NCI-H1092 (cell line): ENCODE measurements around the gene ARIH2.

ENCODE experiments used
- DNase-seq: peaks from one replicate; lab custom pipeline; 2025; lab: John Stamatoyannopoulos, UW

ARIH2 gene

GRCh38 chr3:48929358-48930035 lies 10.9 kb downstream of the ARIH2 start:
- DNase-seq: no peak

GRCh38 chr3:48930590-48930989 lies 11.9 kb downstream of the ARIH2 start:
- no peak for DNase-seq

GRCh38 chr3:48931944-48932580 lies 13.4 kb downstream of the ARIH2 start:
- no peak for DNase-seq

GRCh38 chr3:48934333-48934991 lies 15.8 kb downstream of the ARIH2 start:
- no peak for DNase-seq

GRCh38 chr3:48935530-48935929 lies 16.9 kb downstream of the ARIH2 start:
- no peak for DNase-seq

- no peak for DNase-seq
Measured at GRCh38 chr3:48938156-48938555, 19.5 kb downstream of the ARIH2 start.

GRCh38 chr3:48938689-48939088 lies 20.0 kb downstream of the ARIH2 start:
- DNase-seq: no peak

GRCh38 chr3:48945432-48945831 lies 26.8 kb downstream of the ARIH2 start:
- DNase-seq: no peak

GRCh38 chr3:48945891-48946549 lies 27.4 kb downstream of the ARIH2 start:
- DNase-seq: no peak

- no peak for DNase-seq
Measured at GRCh38 chr3:48949376-48949717, 30.7 kb downstream of the ARIH2 start.

- DNase-seq: no peak
Measured at GRCh38 chr3:48950051-48950450, 31.4 kb downstream of the ARIH2 start.

GRCh38 chr3:48951764-48952163 lies 33.1 kb downstream of the ARIH2 start:
- no peak for DNase-seq

GRCh38 chr3:48952510-48953118 lies 34.0 kb downstream of the ARIH2 start:
- DNase-seq: no peak

- no peak for DNase-seq
Measured at GRCh38 chr3:48957006-48957705, 38.5 kb downstream of the ARIH2 start.

- DNase-seq: no peak
Measured at GRCh38 chr3:48960841-48961413, 42.3 kb downstream of the ARIH2 start.

- no peak for DNase-seq
Measured at GRCh38 chr3:48962340-48962739, 43.7 kb downstream of the ARIH2 start.

GRCh38 chr3:48962939-48963338 lies 44.3 kb downstream of the ARIH2 start:
- DNase-seq: no peak

- DNase-seq: no peak
Measured at GRCh38 chr3:48963591-48963990, 44.9 kb downstream of the ARIH2 start.

- no peak for DNase-seq
Measured at GRCh38 chr3:48966367-48966766, 47.7 kb downstream of the ARIH2 start.

GRCh38 chr3:48966876-48967361 lies 48.3 kb downstream of the ARIH2 start:
- no peak for DNase-seq

GRCh38 chr3:48970586-48970985 lies 51.9 kb downstream of the ARIH2 start:
- no peak for DNase-seq
